ENCODE data around the gene MAPKAP1.

MAPKAP1 gene

GRCh38 chr9:125515281-125515680 lies 191.7 kb downstream of the MAPKAP1 start:
- FAIRE-seq, result no peak
- no peak for DNase-seq (ENCODE audit: low spot score)

GRCh38 chr9:125514468-125514867 lies 192.5 kb downstream of the MAPKAP1 start:
- FAIRE-seq, result no peak
- DNase-seq (ENCODE audit: low spot score), result no peak

GRCh38 chr9:125513668-125514413 lies 193.2 kb downstream of the MAPKAP1 start:
- FAIRE-seq, result no peak
- peak; percentile 85 for DNase-seq (ENCODE audit: low spot score)

GRCh38 chr9:125513303-125513667 lies 193.7 kb downstream of the MAPKAP1 start:
- FAIRE-seq (no peak), DNase-seq (ENCODE audit: low spot score) (peak; percentile 18)

GRCh38 chr9:125511789-125512660 lies 195.0 kb downstream of the MAPKAP1 start:
- DNase-seq (ENCODE audit: low spot score), result no peak
- FAIRE-seq, result no peak

GRCh38 chr9:125510980-125511379 lies 196.0 kb downstream of the MAPKAP1 start:
- DNase-seq (ENCODE audit: low spot score) (no peak), FAIRE-seq (no peak)

GRCh38 chr9:125509476-125509875 lies 197.5 kb downstream of the MAPKAP1 start:
- DNase-seq (ENCODE audit: low spot score) (no peak), FAIRE-seq (no peak)

DNA sequence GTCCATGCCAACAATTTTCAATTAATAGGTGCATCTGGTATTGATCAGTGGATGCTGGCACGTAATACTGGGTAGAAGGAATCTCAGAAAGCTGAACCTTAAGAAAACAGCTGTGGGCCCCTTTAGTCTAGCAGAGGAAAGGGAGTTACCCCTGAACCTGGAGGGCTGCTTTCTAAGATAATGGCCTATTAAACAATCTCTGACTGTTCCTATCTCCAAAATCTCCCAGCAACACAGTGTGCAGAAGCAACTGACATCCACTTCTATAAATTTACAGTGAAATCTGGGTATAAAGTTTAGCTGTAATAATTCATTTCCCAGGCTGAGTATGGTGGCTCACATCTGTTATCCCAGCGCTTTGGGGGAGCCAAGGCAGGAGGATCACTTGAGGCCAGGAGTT lies 198.8 kb downstream of the MAPKAP1 start:
- DNase-seq (ENCODE audit: low spot score) (no peak), FAIRE-seq (no peak)

DNA sequence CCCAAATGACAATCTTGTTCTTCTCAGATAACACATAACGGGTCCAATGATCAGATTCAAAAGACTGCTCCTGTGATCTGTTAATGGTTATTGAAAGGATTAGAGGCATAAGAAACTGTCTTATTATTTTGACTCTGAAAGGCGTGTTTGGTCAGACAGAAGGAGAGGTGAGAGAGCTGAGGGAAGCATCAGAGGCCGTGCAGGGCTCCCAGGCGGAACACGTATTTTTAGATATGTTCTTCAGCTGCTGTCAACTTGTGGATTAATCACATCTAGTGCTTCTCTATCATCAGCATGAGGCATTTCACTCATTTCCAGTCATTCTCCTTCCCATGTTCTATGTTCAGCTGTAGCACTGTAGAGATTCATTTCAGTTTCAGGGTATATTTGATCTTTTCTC lies 199.8 kb downstream of the MAPKAP1 start:
- FAIRE-seq, result no peak
- DNase-seq (ENCODE audit: low spot score), result no peak

- DNase-seq (ENCODE audit: low spot score), result no peak
- no peak for FAIRE-seq
Observed at GRCh38 chr9:125505988-125506438, 201.0 kb downstream of the MAPKAP1 start.

- FAIRE-seq (no peak), DNase-seq (ENCODE audit: low spot score) (no peak)
Observed at GRCh38 chr9:125504616-125505015, 202.4 kb downstream of the MAPKAP1 start.

GRCh38 chr9:125497906-125498305 lies 209.1 kb downstream of the MAPKAP1 start:
- FAIRE-seq (no peak), DNase-seq (ENCODE audit: low spot score) (no peak)

GRCh38 chr9:125497478-125497877 lies 209.5 kb downstream of the MAPKAP1 start:
- DNase-seq (ENCODE audit: low spot score) (no peak), FAIRE-seq (no peak)

DNA sequence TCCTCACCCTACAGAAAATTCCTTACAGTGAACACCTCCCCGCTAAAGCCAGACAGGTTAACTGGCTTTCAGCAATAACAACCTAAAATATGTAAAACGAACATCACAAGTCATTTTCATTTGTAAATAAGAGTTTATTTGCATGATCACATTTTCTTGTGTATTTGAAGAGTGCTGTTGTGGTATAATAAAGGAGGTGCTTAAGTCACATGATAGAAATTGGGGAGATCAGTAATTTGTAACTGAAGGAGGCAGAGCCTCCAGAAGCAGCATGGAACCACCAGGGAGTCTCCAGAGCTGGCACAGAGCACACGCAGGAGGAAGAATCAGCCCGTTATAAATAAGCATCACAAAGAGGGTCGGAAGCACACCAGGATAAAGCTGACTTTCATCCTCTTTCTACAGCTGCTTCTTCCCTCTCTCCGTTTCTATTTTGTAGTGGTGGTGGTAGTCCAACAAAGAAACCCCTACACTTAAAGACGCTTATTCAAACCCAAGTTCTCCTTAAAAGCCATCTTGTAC lies 210.6 kb downstream of the MAPKAP1 start:
- no peak for FAIRE-seq
- no peak for DNase-seq (ENCODE audit: low spot score)

GRCh38 chr9:125495172-125496119 lies 211.6 kb downstream of the MAPKAP1 start:
- DNase-seq (ENCODE audit: low spot score), result peak; percentile 8
- no peak for FAIRE-seq

DNA sequence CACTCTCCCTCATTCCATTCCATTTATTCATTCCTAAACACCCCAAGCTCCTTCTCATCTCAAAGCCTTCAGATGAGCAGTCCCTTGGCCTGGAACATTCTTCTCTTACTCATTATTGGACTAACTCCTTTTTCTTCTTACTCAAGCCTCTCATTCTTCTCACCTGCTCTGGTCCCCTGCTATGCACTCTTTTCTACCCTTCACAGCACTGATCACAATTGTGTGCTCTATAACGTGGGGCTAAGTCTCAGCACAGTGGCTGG lies 212.4 kb downstream of the MAPKAP1 start:
- DNase-seq (ENCODE audit: low spot score), result no peak
- FAIRE-seq, result no peak

- FAIRE-seq, result no peak
Observed at GRCh38 chr9:125493881-125494652, 212.9 kb downstream of the MAPKAP1 start.

GRCh38 chr9:125493384-125493783 lies 213.6 kb downstream of the MAPKAP1 start:
- FAIRE-seq (no peak), DNase-seq (ENCODE audit: low spot score) (no peak)

More at GRCh38 chr9:125493881-125494652, 212.9 kb downstream of the MAPKAP1 start:
- DNase-seq (ENCODE audit: low spot score), result no peak

GRCh38 chr9:125492719-125493118 lies 214.3 kb downstream of the MAPKAP1 start:
- DNase-seq (ENCODE audit: low spot score) (no peak), FAIRE-seq (no peak)

DNA sequence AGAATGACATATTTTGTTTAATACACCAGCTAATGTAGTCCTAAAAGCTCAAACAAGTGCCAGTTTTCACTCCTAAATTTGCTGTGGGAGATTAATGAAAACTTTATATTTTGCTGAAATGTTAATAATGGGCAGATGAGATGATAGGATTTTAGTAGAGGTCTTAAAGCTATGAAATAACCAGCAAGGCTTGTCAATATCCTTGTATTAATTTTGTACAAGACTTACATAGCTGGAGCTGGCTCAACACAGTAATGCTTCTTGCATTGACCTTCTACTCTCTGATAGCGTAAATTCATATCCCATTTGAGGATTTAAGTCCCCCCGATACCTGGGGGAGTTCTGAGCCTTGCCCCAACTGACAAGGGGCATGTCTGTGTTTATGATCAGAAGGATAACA lies 219.2 kb downstream of the MAPKAP1 start:
- no peak for FAIRE-seq
- no peak for DNase-seq (ENCODE audit: low spot score)

- FAIRE-seq (no peak), DNase-seq (ENCODE audit: low spot score) (no peak)
Observed at GRCh38 chr9:125486576-125486975, 220.4 kb downstream of the MAPKAP1 start.

Measured in urothelium cell line (cell line).